Glutamatergic neuron (in vitro differentiated cells): ENCODE results near the gene SPSB4. TPM values are rescaled to one million over a fixed set of nuclear protein-coding genes. Genes with fewer than 3 reads are reported as not detected.

Source experiments
- DNase-seq: peaks from one replicate; pipeline ENCODE4 v3.0.0; 2022
- H3K27ac Mint-ChIP-seq: one replicate; pipeline ENCODE4 v1.8.0; 2020; ENCODE audit warnings: mild to moderate bottlenecking, mixed read lengths, inconsistent platforms; ENCODE audit not compliant: unreplicated experiment
- H3K27me3 Mint-ChIP-seq: one replicate; pipeline ENCODE4 v1.8.0; 2020; ENCODE audit warnings: mild to moderate bottlenecking, moderate library complexity, mixed read lengths, inconsistent platforms; ENCODE audit not compliant: unreplicated experiment
- H3K36me3 Mint-ChIP-seq: one replicate; pipeline ENCODE4 v1.8.0; 2020; ENCODE audit warnings: mild to moderate bottlenecking, mixed read lengths, inconsistent platforms; ENCODE audit not compliant: unreplicated experiment
- H3K4me1 Mint-ChIP-seq: one replicate; pipeline ENCODE4 v1.8.0; 2020; ENCODE audit warnings: mild to moderate bottlenecking, low read depth, mixed read lengths, inconsistent platforms; ENCODE audit not compliant: unreplicated experiment
- H3K4me3 Mint-ChIP-seq: one replicate; pipeline ENCODE4 v1.8.0; 2020; ENCODE audit warnings: mild to moderate bottlenecking, mixed read lengths, inconsistent platforms; ENCODE audit not compliant: unreplicated experiment
- H3K9me3 Mint-ChIP-seq: one replicate; pipeline ENCODE4 v1.8.0; 2020; ENCODE audit warnings: mild to moderate bottlenecking, moderate library complexity, mixed read lengths, inconsistent platforms; ENCODE audit not compliant: unreplicated experiment
- CTCF ChIP-seq: fragments of 200-600 bp; sonication (generic); IDR thresholded peaks from one replicate; pipeline ENCODE4 v1.5.0; 2021; ENCODE audit not compliant: partially characterized antibody, unreplicated experiment
- long read RNA-seq: library from polyadenylated mRNA; unstranded; transcript quantifications from one replicate; pipeline ENCODE4 v2.0.0, GENCODE V29; 2020; ENCODE audit not compliant: unreplicated experiment
- total RNA-seq: library from RNA; stranded (reverse); fragmentation: NEBNext Ultra II Directional; extraction: Animal tissue kit (Norgen Biotek cat#: 25700); gene quantifications from one replicate; pipeline ENCODE4 v1.2.1, GENCODE V29; 2021; ENCODE audit not compliant: unreplicated experiment

Gene SPSB4
- 98.4 TPM for total RNA-seq
- long read RNA-seq, transcript SPSB4-201 (3 exons, 2,908 nt): major isoform, 17 of 23 reads
- long read RNA-seq, partial matches to known transcripts: 1 of 23 reads
- long read RNA-seq, other reads (novel, unspliced or antisense): 5 of 23 reads

GRCh38 chr3:141050576-141051442 lies at the start of gene SPSB4:
Gene SPSB4, plus strand, starts transcription at chr3:141051347. Its CDS starts 14,758 bp downstream, at chr3:141066105.
- Mint-ChIP-seq H3K27me3 (peaks cover 33% of the 10 kb centered on the region), H3K27ac (peak within 1 kb of the TSS; percentile 98), H3K4me1 (peaks cover 56% of the 10 kb centered on the region), H3K9me3 (peaks cover 21% of the 10 kb centered on the region), H3K36me3 (peaks cover 5% of the 10 kb centered on the region), H3K4me3 (peak within 1 kb of the TSS; percentile 98)
- TF ChIP-seq CTCF: peak; percentile 70
- DNase-seq: peak; percentile 95

DNA sequence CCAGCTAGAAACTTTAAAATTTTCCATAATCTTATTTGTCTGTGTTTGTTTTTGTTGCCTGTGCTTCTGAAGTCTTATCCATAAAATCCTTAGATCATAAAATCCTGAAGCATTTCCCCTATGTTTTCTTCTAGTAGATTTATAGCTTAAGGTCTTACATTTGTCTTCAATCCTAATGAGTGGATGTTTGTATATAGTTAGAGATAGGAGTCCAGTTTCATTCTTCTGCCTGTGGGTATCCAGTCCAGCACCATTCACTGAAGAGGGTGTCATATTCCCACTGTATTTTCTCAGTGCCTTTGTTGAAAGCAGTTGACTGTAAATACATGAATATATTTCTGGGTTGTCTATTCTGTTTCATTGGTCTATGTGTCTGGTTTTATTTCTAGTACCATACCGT lies 44.8 kb upstream of the SPSB4 start:
- Mint-ChIP-seq H3K4me3 (no peak overlapping the region), H3K4me1 (peaks cover 4% of the 10 kb centered on the region), H3K36me3 (no peaks in the 10 kb centered on the region), H3K27ac (no peak overlapping the region), H3K9me3 (no peaks in the 10 kb centered on the region), H3K27me3 (no peaks in the 10 kb centered on the region)
- DNase-seq: no peak
- TF ChIP-seq CTCF: no peak

GRCh38 chr3:141009496-141009895 lies 41.7 kb upstream of the SPSB4 start:
- TF ChIP-seq CTCF: no peak
- no peak overlapping the region for H3K4me3 Mint-ChIP-seq
- no peaks in the 10 kb centered on the region for H3K36me3 Mint-ChIP-seq
- H3K27ac Mint-ChIP-seq: no peak overlapping the region
- no peaks in the 10 kb centered on the region for H3K27me3 Mint-ChIP-seq
- H3K4me1 Mint-ChIP-seq: peaks cover 13% of the 10 kb centered on the region
- H3K9me3 Mint-ChIP-seq: no peaks in the 10 kb centered on the region
- no peak for DNase-seq

- no peaks in the 10 kb centered on the region for H3K27me3 Mint-ChIP-seq
- peak; percentile 87 for TF ChIP-seq CTCF
- H3K27ac Mint-ChIP-seq: no peak overlapping the region
- DNase-seq: peak; percentile 98
- H3K9me3 Mint-ChIP-seq: peaks cover 1% of the 10 kb centered on the region
- H3K4me3 Mint-ChIP-seq: no peak overlapping the region
- peaks cover 13% of the 10 kb centered on the region for H3K4me1 Mint-ChIP-seq
- no peaks in the 10 kb centered on the region for H3K36me3 Mint-ChIP-seq
Measured at GRCh38 chr3:141011232-141011996, 39.7 kb upstream of the SPSB4 start.
